ENCODE data around the gene RAPGEF6.

GRCh38 chr5:131679911-131680310 is 44.9 kb upstream of the RAPGEF6 start:
- TF ChIP-seq, protein P1, sequence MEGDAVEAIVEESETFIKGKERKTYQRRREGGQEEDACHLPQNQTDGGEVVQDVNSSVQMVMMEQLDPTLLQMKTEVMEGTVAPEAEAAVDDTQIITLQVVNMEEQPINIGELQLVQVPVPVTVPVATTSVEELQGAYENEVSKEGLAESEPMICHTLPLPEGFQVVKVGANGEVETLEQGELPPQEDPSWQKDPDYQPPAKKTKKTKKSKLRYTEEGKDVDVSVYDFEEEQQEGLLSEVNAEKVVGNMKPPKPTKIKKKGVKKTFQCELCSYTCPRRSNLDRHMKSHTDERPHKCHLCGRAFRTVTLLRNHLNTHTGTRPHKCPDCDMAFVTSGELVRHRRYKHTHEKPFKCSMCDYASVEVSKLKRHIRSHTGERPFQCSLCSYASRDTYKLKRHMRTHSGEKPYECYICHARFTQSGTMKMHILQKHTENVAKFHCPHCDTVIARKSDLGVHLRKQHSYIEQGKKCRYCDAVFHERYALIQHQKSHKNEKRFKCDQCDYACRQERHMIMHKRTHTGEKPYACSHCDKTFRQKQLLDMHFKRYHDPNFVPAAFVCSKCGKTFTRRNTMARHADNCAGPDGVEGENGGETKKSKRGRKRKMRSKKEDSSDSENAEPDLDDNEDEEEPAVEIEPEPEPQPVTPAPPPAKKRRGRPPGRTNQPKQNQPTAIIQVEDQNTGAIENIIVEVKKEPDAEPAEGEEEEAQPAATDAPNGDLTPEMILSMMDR (IDR thresholded peaks at IDR 0.05): no peak
- no peak for TF ChIP-seq POLR2AphosphoS5 (IDR thresholded peaks at IDR 0.05; ENCODE audit: low read depth, low read length)
- TF ChIP-seq REST (IDR thresholded peaks at IDR 0.05; ENCODE audit: insufficient read depth in 1 of 2, low read depth in 2 of 2, low read length in 1 of 2): no peak
- no peak for TF ChIP-seq SIN3A (IDR thresholded peaks at IDR 0.05; ENCODE audit: borderline replicate concordance, insufficient read depth, low read depth, low read length)
- no peak for TF ChIP-seq TCF7L2 (IDR thresholded peaks at IDR 0.05; ENCODE audit: low read depth, low read length)
